Fibroblast of gingiva (primary cell): ENCODE measurements around the gene LDB2.

Source experiments
- DNase-seq: peaks from one replicate; pipeline ENCODE4 v3.0.0-alpha.2; 2011; ENCODE audit warnings: low read depth

The LDB2 gene

GRCh38 chr4:16757080-16757521, 141.3 kb downstream of the LDB2 start:
- DNase-seq = peak; percentile 19

GRCh38 chr4:16754104-16754503, 144.3 kb downstream of the LDB2 start:
- DNase-seq = no peak

GRCh38 chr4:16752150-16752549, 146.3 kb downstream of the LDB2 start:
- peak; percentile 20 for DNase-seq

- DNase-seq = no peak
Measured at GRCh38 chr4:16750882-16751642, 147.4 kb downstream of the LDB2 start.

- DNase-seq = no peak
Measured at GRCh38 chr4:16750216-16750615, 148.2 kb downstream of the LDB2 start.

- no peak for DNase-seq
Measured at GRCh38 chr4:16745887-16746286, 152.6 kb downstream of the LDB2 start.

- DNase-seq = peak; percentile 79
Measured at GRCh38 chr4:16745009-16745635, 153.3 kb downstream of the LDB2 start.

- no peak for DNase-seq
Measured at GRCh38 chr4:16741287-16741686, 157.2 kb downstream of the LDB2 start.

- DNase-seq = no peak
Measured at GRCh38 chr4:16739997-16740624, 158.3 kb downstream of the LDB2 start.

GRCh38 chr4:16738558-16738957, 159.9 kb downstream of the LDB2 start:
- no peak for DNase-seq

GRCh38 chr4:16733509-16733908, 164.9 kb downstream of the LDB2 start:
- no peak for DNase-seq

- DNase-seq = no peak
Measured at GRCh38 chr4:16732741-16733140, 165.7 kb downstream of the LDB2 start.

- no peak for DNase-seq
Measured at GRCh38 chr4:16731776-16732380, 166.6 kb downstream of the LDB2 start.

- DNase-seq = no peak
Measured at GRCh38 chr4:16730522-16731205, 167.8 kb downstream of the LDB2 start.

GRCh38 chr4:16729336-16729735, 169.1 kb downstream of the LDB2 start:
- DNase-seq = no peak

GRCh38 chr4:16728849-16729248, 169.6 kb downstream of the LDB2 start:
- DNase-seq = no peak

- DNase-seq = no peak
Measured at GRCh38 chr4:16728111-16728510, 170.3 kb downstream of the LDB2 start.

- DNase-seq = no peak
Measured at GRCh38 chr4:16727218-16727617, 171.2 kb downstream of the LDB2 start.

- DNase-seq = no peak
Measured at GRCh38 chr4:16726368-16727050, 171.9 kb downstream of the LDB2 start.

GRCh38 chr4:16725252-16725651, 173.2 kb downstream of the LDB2 start:
- no peak for DNase-seq

GRCh38 chr4:16722416-16722815, 176.0 kb downstream of the LDB2 start:
- DNase-seq = no peak
